Measurements from ENCODE around the gene INO80E. TPM values are rescaled to one million over a fixed set of nuclear protein-coding genes. Genes with fewer than 3 reads are reported as not detected.

The INO80E gene
- total and polyA plus RNA-seq, 2 experiments from 2014 or later = 14.0 to 61.2 TPM

- Histone ChIP-seq H3K4me1 (ENCODE audit: insufficient read depth) (no peaks in the 10 kb centered on the region), H3K9me2 (replicated peaks; ENCODE audit: insufficient read depth) (no peaks in the 10 kb centered on the region), H4K20me1 (ENCODE audit: insufficient read depth, poor library complexity, severe bottlenecking) (no peaks in the 10 kb centered on the region), H3K4me2 (no peak overlapping the region), H3K4me3 (no peak overlapping the region), H2AFZ (no peak overlapping the region), H3K27ac (no peak overlapping the region), H3K9me3 (ENCODE audit: low read depth) (no peaks in the 10 kb centered on the region), H3K36me3 (replicated peaks; ENCODE audit: insufficient read depth, low read depth) (no peaks in the 10 kb centered on the region), H3K79me2 (no peaks in the 10 kb centered on the region), H3K27me3 (no peaks in the 10 kb centered on the region)
- TF ChIP-seq EZH2phosphoT487 (IDR thresholded peaks at IDR 0.05; ENCODE audit: low read depth, severe bottlenecking, unreplicated experiment) (no peak), CTCF (IDR thresholded peaks at IDR 0.05; ENCODE audit: poor library complexity) (no peak), EZH2 (IDR thresholded peaks at IDR 0.05; ENCODE audit: borderline replicate concordance) (no peak)
- no peak for DNase-seq (ENCODE audit: low spot score)
- 96% methylated on average over 30 of the region's 35 CpGs for WGBS (ENCODE audit: low lambda C conversion rate, missing lambda C conversion rate)
These were observed 8.5 kb upstream of the INO80E start for GRCh38 chr16:29987371-29988085.

- no peaks in the 10 kb centered on the region for H3K79me2 ChIP-seq
- no peak overlapping the region for H2AFZ ChIP-seq
- no peak overlapping the region for H3K27ac ChIP-seq
- H3K9me3 ChIP-seq (ENCODE audit: low read depth) = no peaks in the 10 kb centered on the region
- TF ChIP-seq EZH2phosphoT487 (IDR thresholded peaks at IDR 0.05; ENCODE audit: low read depth, severe bottlenecking, unreplicated experiment) (no peak), EZH2 (IDR thresholded peaks at IDR 0.05; ENCODE audit: borderline replicate concordance) (no peak), CTCF (IDR thresholded peaks at IDR 0.05; ENCODE audit: poor library complexity) (no peak)
- no peaks in the 10 kb centered on the region for H4K20me1 ChIP-seq (ENCODE audit: insufficient read depth, poor library complexity, severe bottlenecking)
- 91% methylated on average over 17 of the region's 17 CpGs for WGBS (ENCODE audit: low lambda C conversion rate, missing lambda C conversion rate)
- H3K4me3 ChIP-seq = no peak overlapping the region
- no peaks in the 10 kb centered on the region for H3K36me3 ChIP-seq (replicated peaks; ENCODE audit: insufficient read depth, low read depth)
- H3K9me2 ChIP-seq (replicated peaks; ENCODE audit: insufficient read depth) = no peaks in the 10 kb centered on the region
- DNase-seq (ENCODE audit: low spot score) = no peak
- no peaks in the 10 kb centered on the region for H3K27me3 ChIP-seq
- H3K4me1 ChIP-seq (ENCODE audit: insufficient read depth) = no peaks in the 10 kb centered on the region
- no peak overlapping the region for H3K4me2 ChIP-seq
These were observed 7.5 kb upstream of the INO80E start for GRCh38 chr16:29988346-29989075.

- TF ChIP-seq EZH2phosphoT487 (IDR thresholded peaks at IDR 0.05; ENCODE audit: low read depth, severe bottlenecking, unreplicated experiment) (no peak), EZH2 (IDR thresholded peaks at IDR 0.05; ENCODE audit: borderline replicate concordance) (no peak), CTCF (IDR thresholded peaks at IDR 0.05; ENCODE audit: poor library complexity) (no peak)
- Histone ChIP-seq H3K27ac (no peak overlapping the region), H2AFZ (no peak overlapping the region), H3K36me3 (replicated peaks; ENCODE audit: insufficient read depth, low read depth) (no peaks in the 10 kb centered on the region), H3K79me2 (no peaks in the 10 kb centered on the region), H3K27me3 (no peaks in the 10 kb centered on the region), H3K4me1 (ENCODE audit: insufficient read depth) (peaks cover 2% of the 10 kb centered on the region), H3K4me2 (no peak overlapping the region), H4K20me1 (ENCODE audit: insufficient read depth, poor library complexity, severe bottlenecking) (no peaks in the 10 kb centered on the region), H3K4me3 (no peak overlapping the region), H3K9me3 (ENCODE audit: low read depth) (no peaks in the 10 kb centered on the region), H3K9me2 (replicated peaks; ENCODE audit: insufficient read depth) (no peaks in the 10 kb centered on the region)
- no peak for DNase-seq (ENCODE audit: low spot score)
- WGBS (ENCODE audit: low lambda C conversion rate, missing lambda C conversion rate) = 93% methylated on average over 23 of the region's 23 CpGs
These were observed 6.8 kb upstream of the INO80E start for GRCh38 chr16:29989111-29989858.

Data from hepatocyte (in vitro differentiated cells).